Endothelial cell of hepatic sinusoid (primary cell): Measurements from ENCODE around the gene PITPNM1.
"Not testable (repeated sequence)": the region's sequence is repeated elsewhere in the genome, so short reads cannot be mapped to it uniquely, and the experiment has no call there.

ENCODE experiments used
- in situ Hi-C: cut with HindIII; loops from 2 replicates; pipeline ENCODE4 v1.10.0; 2017; ENCODE audit warnings: low sequenced_read_pairs

PITPNM1 gene

GRCh38 chr11:67504950-67505581 lies at the start of gene PITPNM1:
TSS of gene PITPNM1 (minus strand) at chr11:67505363. CDS start at chr11:67504180, 1,183 bp downstream.
- in situ Hi-C loops: no loop called here

GRCh38 chr11:67551697-67552096 lies 46.5 kb upstream of the PITPNM1 start:
- in situ Hi-C loops: not testable (repeated sequence)

GRCh38 chr11:67551127-67551526 lies 46.0 kb upstream of the PITPNM1 start:
- in situ Hi-C loops: no loop called here

GRCh38 chr11:67548555-67549110 lies 43.5 kb upstream of the PITPNM1 start:
- in situ Hi-C loops: no loop called here

- in situ Hi-C loops: not testable (repeated sequence)
Observed at GRCh38 chr11:67548112-67548511, 42.9 kb upstream of the PITPNM1 start.

GRCh38 chr11:67545280-67545679 lies 40.1 kb upstream of the PITPNM1 start:
- in situ Hi-C loops: no loop called here

GRCh38 chr11:67544616-67545242 lies 39.6 kb upstream of the PITPNM1 start:
- in situ Hi-C loops: no loop called here

GRCh38 chr11:67543585-67543984 lies 38.4 kb upstream of the PITPNM1 start:
- in situ Hi-C loops: no loop called here

- in situ Hi-C loops: no loop called here
Observed at GRCh38 chr11:67542971-67543370, 37.8 kb upstream of the PITPNM1 start.

GRCh38 chr11:67542169-67542568 lies 37.0 kb upstream of the PITPNM1 start:
- in situ Hi-C loops: no loop called here

GRCh38 chr11:67541198-67541597 lies 36.0 kb upstream of the PITPNM1 start:
- in situ Hi-C loops: no loop called here

- in situ Hi-C loops: no loop called here
Observed at GRCh38 chr11:67539550-67539949, 34.4 kb upstream of the PITPNM1 start.

GRCh38 chr11:67538823-67539505 lies 33.8 kb upstream of the PITPNM1 start:
- in situ Hi-C loops: no loop called here

- in situ Hi-C loops: no loop called here
Observed at GRCh38 chr11:67538306-67538705, 33.1 kb upstream of the PITPNM1 start.

GRCh38 chr11:67535561-67535960 lies 30.4 kb upstream of the PITPNM1 start:
- in situ Hi-C loops: no loop called here

- in situ Hi-C loops: no loop called here
Observed at GRCh38 chr11:67534070-67534679, 29.0 kb upstream of the PITPNM1 start.

GRCh38 chr11:67532889-67533288 lies 27.7 kb upstream of the PITPNM1 start:
- in situ Hi-C loops: no loop called here

GRCh38 chr11:67530282-67530592 lies 25.1 kb upstream of the PITPNM1 start:
- in situ Hi-C loops: no loop called here

GRCh38 chr11:67528376-67528775 lies 23.2 kb upstream of the PITPNM1 start:
- in situ Hi-C loops: no loop called here

- in situ Hi-C loops: no loop called here
Observed at GRCh38 chr11:67525275-67525976, 20.3 kb upstream of the PITPNM1 start.

GRCh38 chr11:67524480-67524808 lies 19.3 kb upstream of the PITPNM1 start:
- in situ Hi-C loops: no loop called here
